ENCODE data around the gene FREY1. TPM values are rescaled to one million over a fixed set of nuclear protein-coding genes. Genes with fewer than 3 reads are reported as not detected.

The FREY1 gene
- total and polyA plus RNA-seq, 2 of the 13 experiments (the other 11 are each of a cell fraction or from before 2014, with no cell fraction given): 0.44 to 0.73 TPM

DNA sequence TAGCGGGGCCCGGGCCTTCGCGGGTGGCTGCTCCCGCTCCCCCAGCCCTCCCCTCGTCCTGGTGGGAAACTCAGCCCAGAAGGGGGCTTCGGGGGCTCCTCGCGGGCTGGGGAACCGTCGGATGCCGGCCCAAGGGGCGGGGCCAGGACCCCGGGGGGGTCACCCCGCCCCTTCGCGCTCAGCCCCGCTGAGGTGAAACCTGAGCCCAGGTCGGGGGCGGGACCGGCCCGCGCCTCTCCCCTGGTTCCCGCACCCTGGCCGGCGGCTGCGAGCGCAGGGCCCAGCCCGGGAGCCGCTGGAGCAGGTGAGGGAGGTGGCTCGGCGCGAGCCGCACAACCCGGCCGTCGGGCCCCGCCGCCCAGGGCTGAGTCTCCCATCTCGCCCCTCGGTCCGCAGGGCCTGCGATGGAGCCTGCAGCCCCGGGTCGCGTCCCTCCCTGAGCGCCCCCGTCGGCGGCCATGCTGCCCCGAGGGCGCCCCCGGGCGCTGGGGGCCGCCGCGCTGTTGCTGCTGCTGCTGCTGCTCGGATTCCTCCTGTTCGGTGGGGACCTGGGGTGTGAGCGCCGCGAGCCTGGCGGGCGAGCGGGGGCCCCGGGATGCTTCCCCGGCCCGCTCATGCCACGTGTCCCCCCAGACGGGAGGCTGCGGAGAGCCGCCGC lies 15.5 kb upstream of the FREY1 start, which contains the start of gene LARGE2:
Gene LARGE2, plus strand, starts transcription at position 232 of the 658 bp plus-strand sequence. Its CDS starts 227 bp downstream, at position 459.
- H3K36me3 ChIP-seq (replicated peaks in 1 of 2; ENCODE audit: control insufficient read depth in 1 of 2, insufficient read depth in 2 of 2, low read length in 2 of 2): no peaks in the 10 kb centered on the region; a peak in 1 of 5 replicates
- in situ Hi-C loops (cut with HindIII; ENCODE audit: extremely low pct_ligation_motif_present, low pct_unique_long_range_greater_than_20kb): no loop called here
- no peaks in the 10 kb centered on the region for H3K79me2 ChIP-seq (ENCODE audit: insufficient read depth, low read length)
- H3K4me1 ChIP-seq (ENCODE audit: insufficient read depth, low read length): peaks cover 29% of the 10 kb centered on the region
- no peak within 1 kb of the TSS for H2AFZ ChIP-seq (ENCODE audit: low read length)
- POLR2A ChIA-PET: interaction anchor here (1.2 kb wide), 2 partner anchors 8 to 320 kb away, joined by 4 to 5 read pairs; no protein-coding TSS in a partner anchor
- peak; percentile 50 for ATAC-seq
- no TSS peak for BruUV-seq (replicated peaks)
- no peak for FAIRE-seq
- H3K4me2 ChIP-seq (ENCODE audit: low read depth, low read length): peak within 1 kb of the TSS; percentile 91
- H3K9me3 ChIP-seq (ENCODE audit: low read length): no peaks in the 10 kb centered on the region
- CTCF ChIA-PET (ENCODE audit: low intra/inter-chr PET ratio, low total read pairs): no interaction called here
- peaks cover 0 to 1% of the 10 kb centered on the region in 2 experiments; a peak in 1 of 5 replicates for H3K27me3 ChIP-seq (ENCODE audit: control insufficient read depth in 1 of 2, insufficient read depth in 2 of 2, low read length in 2 of 2)
- peak within 1 kb of the TSS; percentile 61 to 76 (median 62) for H3K4me3 ChIP-seq (replicated peaks in 1 of 3; ENCODE audit: insufficient read depth in 1 of 3, low read depth in 2 of 3, low read length in 3 of 3)
- no peaks in the 10 kb centered on the region for H4K20me1 ChIP-seq (ENCODE audit: insufficient read depth, low read length)
- WGBS (ENCODE audit: low lambda C conversion rate): no CpG with 5 or more reads among the region's 73 CpGs
- peak within 1 kb of the TSS; percentile 43 for H3K27ac ChIP-seq (ENCODE audit: extremely low read length, insufficient read depth, low read length)
- DNase-seq (ENCODE audit: low spot score): no peak
- peak within 1 kb of the TSS; percentile 56 for H3K9ac ChIP-seq (ENCODE audit: insufficient read depth, low read depth, low read length)
- intact Hi-C loops (cut with micrococcal nuclease; ENCODE audit: unreplicated experiment): loop anchor here (5.0 kb wide), 1 partner anchor 75 kb away; the partner anchor contains the start of gene CRY2
- no peak for TF ChIP-seq ZNF292 (CRISPR knock-in tag; IDR thresholded peaks at IDR 0.05; ENCODE audit: borderline replicate concordance, low read depth)
- TF ChIP-seq ZBTB21 (CRISPR knock-in tag; IDR thresholded peaks at IDR 0.05): no peak
- no peak for TF ChIP-seq ZNF24 (IDR thresholded peaks at IDR 0.05)
- 0 out of 2 replicates have a peak, but pooled peaks have one; percentile 6 for TF ChIP-seq IKZF5 (CRISPR knock-in tag; IDR thresholded peaks at IDR 0.05)
- TF ChIP-seq FOXO1 (CRISPR knock-in tag; IDR thresholded peaks at IDR 0.05): no peak; the same call in 1 of the 2 replicates
- TF ChIP-seq CBFB (CRISPR knock-in tag; IDR thresholded peaks at IDR 0.05): no peak
- no peak for TF ChIP-seq RXRA (CRISPR knock-in tag; IDR thresholded peaks at IDR 0.05)
- TF ChIP-seq, protein P1, sequence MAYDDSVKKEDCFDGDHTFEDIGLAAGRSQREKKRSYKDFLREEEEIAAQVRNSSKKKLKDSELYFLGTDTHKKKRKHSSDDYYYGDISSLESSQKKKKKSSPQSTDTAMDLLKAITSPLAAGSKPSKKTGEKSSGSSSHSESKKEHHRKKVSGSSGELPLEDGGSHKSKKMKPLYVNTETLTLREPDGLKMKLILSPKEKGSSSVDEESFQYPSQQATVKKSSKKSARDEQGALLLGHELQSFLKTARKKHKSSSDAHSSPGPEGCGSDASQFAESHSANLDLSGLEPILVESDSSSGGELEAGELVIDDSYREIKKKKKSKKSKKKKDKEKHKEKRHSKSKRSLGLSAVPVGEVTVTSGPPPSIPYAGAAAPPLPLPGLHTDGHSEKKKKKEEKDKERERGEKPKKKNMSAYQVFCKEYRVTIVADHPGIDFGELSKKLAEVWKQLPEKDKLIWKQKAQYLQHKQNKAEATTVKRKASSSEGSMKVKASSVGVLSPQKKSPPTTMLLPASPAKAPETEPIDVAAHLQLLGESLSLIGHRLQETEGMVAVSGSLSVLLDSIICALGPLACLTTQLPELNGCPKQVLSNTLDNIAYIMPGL (CRISPR knock-in tag; IDR thresholded peaks at IDR 0.05; ENCODE audit: borderline replicate concordance in 1 of 2, low read depth in 1 of 2): 0 out of 4 replicates have a peak, but pooled peaks of 1 of the 2 experiments have one; percentile 38
- TF ChIP-seq THRA (CRISPR knock-in tag; IDR thresholded peaks at IDR 0.05; ENCODE audit: borderline replicate concordance): no peak
- no peak for TF ChIP-seq ZC3H13 (CRISPR knock-in tag; IDR thresholded peaks at IDR 0.05)
- no peak for TF ChIP-seq BCLAF1 (IDR thresholded peaks at IDR 0.05)
- TF ChIP-seq TAF1 (CRISPR knock-in tag; IDR thresholded peaks at IDR 0.05): peak; percentile 39; the same call in 1 of the 2 replicates
- TF ChIP-seq MXD4 (CRISPR knock-in tag; IDR thresholded peaks at IDR 0.05): no peak
- no peak for TF ChIP-seq ATF2 (CRISPR knock-in tag; IDR thresholded peaks at IDR 0.05)
- 0 out of 2 replicates have a peak, but pooled peaks have one; percentile 37 for TF ChIP-seq ZNF749 (CRISPR knock-in tag; IDR thresholded peaks at IDR 0.05; ENCODE audit: borderline replicate concordance)
